GM12873 (cell line): Measurements from ENCODE around the gene ALKBH1.

ENCODE experiments used
- CTCF ChIP-seq: IDR thresholded peaks from 2 replicates; pipeline ENCODE4 v1.5.1; 2012; ENCODE audit warnings: low read depth, mild to moderate bottlenecking, moderate library complexity, low read length, control low read depth; ENCODE audit not compliant: insufficient read depth; ENCODE audit errors: missing control alignments

ALKBH1 gene

GRCh38 chr14:77625360-77625759, 82.5 kb downstream of the ALKBH1 start:
- TF ChIP-seq CTCF = no peak

- TF ChIP-seq CTCF = no peak
These were observed 84.6 kb downstream of the ALKBH1 start for GRCh38 chr14:77623201-77623600.
